ENCODE measurements around the gene CHRNA7.

DNA sequence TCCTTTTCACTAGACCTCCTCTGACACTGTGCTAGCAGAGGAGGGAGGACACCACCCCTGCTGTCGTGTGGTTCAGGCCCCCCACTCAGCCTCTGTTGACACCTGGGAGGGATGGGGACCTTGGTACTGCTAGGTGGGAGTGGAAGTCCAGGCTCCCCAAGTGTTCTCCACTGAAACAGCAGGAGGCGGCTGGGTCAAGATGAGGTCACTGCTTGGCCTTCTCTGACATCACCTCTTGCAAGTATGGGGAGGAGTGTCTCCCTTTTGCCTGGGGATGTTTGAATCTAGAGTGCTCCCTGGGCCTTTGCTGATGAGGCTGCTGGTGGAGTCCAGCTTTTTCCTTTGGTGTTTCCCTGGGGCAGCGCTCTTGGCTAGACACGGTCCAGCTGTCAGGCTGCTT, 101.5 kb downstream of the CHRNA7 start:
- no peak for TF ChIP-seq POLR2A (IDR thresholded peaks at IDR 0.05; ENCODE audit: low read depth, low read length)
- TF ChIP-seq POLR2AphosphoS5 (IDR thresholded peaks at IDR 0.05; ENCODE audit: low read depth, low read length): no peak
- no peak for TF ChIP-seq SPI1 (IDR thresholded peaks at IDR 0.05; ENCODE audit: low read depth, low read length)
- TF ChIP-seq TAF1 (IDR thresholded peaks at IDR 0.05; ENCODE audit: low read depth, low read length): no peak
- TF ChIP-seq PAX5 (IDR thresholded peaks at IDR 0.05; ENCODE audit: insufficient read depth, low read length, severe bottlenecking): no peak
- no peak for TF ChIP-seq POU2F2 (IDR thresholded peaks at IDR 0.05; ENCODE audit: low read depth, low read length)
